Effector memory CD4-positive, alpha-beta T cell (primary cell): ENCODE data around the gene ARHGAP4.

Experiments used
- DNase-seq, 3 donors: peaks; one replicate each; pipeline ENCODE4 v3.0.0-alpha.2; 2020
- H3K27ac ChIP-seq: 2 replicates; pipeline ENCODE4 v1.7.0; 2013; ENCODE audit warnings: mild to moderate bottlenecking, low read length, moderate library complexity; ENCODE audit not compliant: insufficient read depth, poor library complexity, severe bottlenecking
- H3K27me3 ChIP-seq: replicated peaks from 2 replicates; pipeline ENCODE4 v1.7.0; 2013; ENCODE audit warnings: mild to moderate bottlenecking, low read length; ENCODE audit not compliant: insufficient read depth, control insufficient read depth, poor library complexity, severe bottlenecking
- H3K36me3 ChIP-seq: 2 replicates; pipeline ENCODE4 v1.7.0; 2013; ENCODE audit warnings: mild to moderate bottlenecking, low read length, moderate library complexity; ENCODE audit not compliant: control insufficient read depth, insufficient read depth
- H3K4me1 ChIP-seq: 2 replicates; pipeline ENCODE4 v1.7.0; 2013; ENCODE audit warnings: low read length, mild to moderate bottlenecking; ENCODE audit not compliant: control insufficient read depth, insufficient read depth, poor library complexity, severe bottlenecking
- H3K4me3 ChIP-seq: 2 replicates; pipeline ENCODE4 v1.7.0; 2013; ENCODE audit warnings: low read length, low read depth, mild to moderate bottlenecking; ENCODE audit not compliant: insufficient read depth, poor library complexity, severe bottlenecking
- H3K9me3 ChIP-seq: 2 replicates; pipeline ENCODE4 v1.7.0; 2013; ENCODE audit warnings: mild to moderate bottlenecking, low read length, moderate library complexity; ENCODE audit not compliant: control insufficient read depth

The ARHGAP4 gene

DNA sequence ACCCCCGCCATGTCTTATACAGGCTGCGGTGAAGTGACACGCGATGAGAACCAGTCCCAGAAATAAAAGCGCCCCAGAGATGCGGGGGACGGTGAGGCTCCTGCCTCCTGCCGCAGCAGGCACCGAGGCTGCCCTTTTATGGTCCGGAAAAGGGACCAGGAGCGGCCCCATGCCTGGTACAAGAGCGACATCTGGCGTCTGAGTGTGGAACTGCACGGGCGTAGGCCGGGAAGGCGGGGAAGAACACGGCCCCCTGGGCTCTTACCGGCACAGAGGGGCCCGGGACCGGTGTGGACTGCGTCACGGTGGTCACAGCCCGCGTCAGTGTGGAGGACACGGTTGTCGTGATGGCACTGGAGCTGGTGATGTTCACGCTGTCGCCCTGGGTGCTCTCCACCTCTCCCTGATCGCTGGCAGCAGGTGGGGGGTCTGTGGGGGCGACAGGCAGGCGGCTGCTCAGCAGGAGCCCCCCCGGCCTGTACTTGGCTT, 27.3 kb upstream of the ARHGAP4 start:
- H3K9me3 ChIP-seq = no peaks in the 10 kb centered on the region
- H3K27ac ChIP-seq = no peak overlapping the region
- no peak overlapping the region for H3K4me3 ChIP-seq
- H3K36me3 ChIP-seq = peaks cover 82% of the 10 kb centered on the region
- peak; percentile 62 to 67 (median 65) for DNase-seq
- peaks cover 4% of the 10 kb centered on the region for H3K4me1 ChIP-seq
- H3K27me3 ChIP-seq = no peaks in the 10 kb centered on the region

GRCh38 chrX:153952373-153953026, 26.4 kb upstream of the ARHGAP4 start:
- no peaks in the 10 kb centered on the region for H3K27me3 ChIP-seq
- H3K27ac ChIP-seq = no peak overlapping the region
- peaks cover 73% of the 10 kb centered on the region for H3K36me3 ChIP-seq
- no peaks in the 10 kb centered on the region for H3K9me3 ChIP-seq
- no peak for DNase-seq
- H3K4me1 ChIP-seq = peaks cover 4% of the 10 kb centered on the region
- H3K4me3 ChIP-seq = no peak overlapping the region

DNA sequence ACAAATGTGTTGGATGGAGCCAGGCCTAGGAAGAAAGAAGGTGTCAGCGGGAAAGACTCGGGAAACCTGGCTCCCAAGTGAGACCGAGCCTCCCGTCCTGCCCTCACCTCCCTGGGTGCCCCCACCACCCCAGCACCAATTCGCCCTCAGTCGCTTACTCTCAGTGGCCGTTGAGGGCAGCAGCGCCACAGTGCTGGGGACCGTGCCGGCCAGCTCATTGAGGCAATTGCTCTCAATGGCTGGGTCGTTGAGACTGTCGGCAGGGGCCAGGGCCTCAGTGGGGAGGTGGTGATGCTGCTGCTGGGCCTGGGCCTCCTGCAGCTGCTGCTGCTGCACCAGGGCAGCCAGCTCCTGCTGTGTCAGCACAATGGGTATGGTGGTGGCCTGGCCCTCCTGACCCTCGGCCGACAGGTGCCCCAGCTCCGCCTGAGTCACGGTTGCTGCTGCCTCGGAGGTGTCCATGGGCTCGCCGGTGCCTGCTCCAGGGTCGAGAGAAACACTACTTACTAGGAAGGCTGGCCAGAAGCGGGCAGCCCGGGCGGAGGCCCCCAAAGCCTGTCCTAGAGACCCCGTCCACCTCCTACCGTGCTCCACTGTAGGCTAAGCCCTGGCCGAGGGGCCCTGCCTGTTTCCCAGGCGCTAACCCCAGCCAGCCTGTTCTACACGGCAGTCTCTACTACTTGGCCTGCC, 25.8 kb upstream of the ARHGAP4 start:
- DNase-seq = no peak
- no peak overlapping the region for H3K4me3 ChIP-seq
- no peaks in the 10 kb centered on the region for H3K27me3 ChIP-seq
- H3K36me3 ChIP-seq = peaks cover 66% of the 10 kb centered on the region
- no peaks in the 10 kb centered on the region for H3K9me3 ChIP-seq
- H3K4me1 ChIP-seq = peaks cover 7% of the 10 kb centered on the region
- H3K27ac ChIP-seq = no peak overlapping the region

DNA sequence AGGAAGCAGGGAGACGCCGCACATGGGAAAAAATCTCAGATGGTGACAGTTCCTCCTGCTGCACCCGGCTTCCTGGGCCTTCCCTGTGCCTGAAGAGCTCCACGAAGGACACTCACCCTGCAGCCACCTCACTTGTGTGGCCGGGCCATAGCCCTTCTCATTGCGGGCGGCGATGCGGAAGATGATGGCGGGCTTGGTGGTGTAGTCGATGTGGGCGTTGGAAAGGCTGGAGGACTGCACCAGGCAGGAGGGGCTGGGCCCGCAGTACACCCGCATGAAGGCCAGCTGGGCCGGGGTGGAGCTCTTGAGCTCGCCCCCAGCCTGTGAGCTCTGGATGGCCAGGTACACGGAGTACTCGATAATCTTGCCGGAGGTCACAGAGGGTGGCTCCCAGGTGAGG, 24.1 kb upstream of the ARHGAP4 start:
- Histone ChIP-seq H3K9me3 (no peaks in the 10 kb centered on the region), H3K36me3 (peaks cover 49% of the 10 kb centered on the region), H3K27ac (no peak overlapping the region), H3K4me3 (no peak overlapping the region), H3K4me1 (peaks cover 7% of the 10 kb centered on the region), H3K27me3 (no peaks in the 10 kb centered on the region)
- no peak for DNase-seq

DNA sequence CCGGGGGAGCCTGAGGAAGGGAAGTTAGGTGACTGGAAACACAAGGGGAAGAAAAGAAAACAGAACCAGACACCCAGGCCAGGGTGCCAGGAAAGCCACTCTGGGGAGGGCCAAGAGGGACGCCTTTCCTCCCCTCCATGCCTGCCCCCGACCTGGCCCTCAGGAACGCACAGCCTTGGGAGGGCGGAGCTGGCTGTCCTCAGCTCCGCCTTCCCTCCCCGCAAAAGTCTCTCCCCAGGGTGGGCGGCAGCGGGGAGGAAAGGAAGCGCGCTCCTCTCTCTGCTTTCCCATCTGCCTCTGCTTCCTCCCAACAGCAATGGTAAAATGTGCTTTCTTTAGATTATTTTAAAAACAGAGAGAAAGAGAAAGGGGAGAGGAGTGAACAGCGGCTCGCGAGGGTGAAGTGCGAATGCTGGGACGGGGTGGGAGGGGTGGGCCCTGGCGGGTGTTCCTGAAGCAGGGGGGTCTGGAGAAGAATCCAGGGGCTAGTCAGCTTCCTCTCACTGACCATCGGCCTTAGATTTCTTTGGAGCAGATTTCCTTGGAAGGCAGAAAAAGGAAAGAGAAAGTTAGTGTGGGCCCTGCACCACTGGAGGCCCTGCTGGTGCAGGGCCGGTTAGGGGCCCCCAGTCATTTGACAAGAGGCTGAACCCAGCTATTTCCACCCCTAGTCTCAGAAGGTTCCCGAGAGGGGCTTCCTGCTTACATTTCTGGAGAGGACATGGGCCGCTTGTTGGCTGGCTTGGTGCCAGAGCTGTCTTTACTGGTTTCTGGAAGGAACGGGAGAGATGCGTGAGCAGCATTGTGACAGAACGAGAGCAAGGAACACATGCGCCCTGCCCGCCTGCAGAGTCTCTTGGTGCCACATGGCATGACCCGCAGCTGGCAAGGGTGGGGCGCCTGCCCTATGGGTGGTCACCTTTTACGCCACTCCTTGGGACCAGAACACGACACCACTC, 23.1 kb upstream of the ARHGAP4 start:
- DNase-seq = no peak
- H3K27ac ChIP-seq = no peak overlapping the region
- no peak overlapping the region for H3K4me3 ChIP-seq
- H3K27me3 ChIP-seq = no peaks in the 10 kb centered on the region
- no peaks in the 10 kb centered on the region for H3K9me3 ChIP-seq
- H3K4me1 ChIP-seq = peaks cover 15% of the 10 kb centered on the region
- peaks cover 40% of the 10 kb centered on the region for H3K36me3 ChIP-seq

GRCh38 chrX:153948002-153948466, 22.0 kb upstream of the ARHGAP4 start:
- peaks cover 32% of the 10 kb centered on the region for H3K36me3 ChIP-seq
- H3K27me3 ChIP-seq = no peaks in the 10 kb centered on the region
- no peak overlapping the region for H3K27ac ChIP-seq
- H3K9me3 ChIP-seq = no peaks in the 10 kb centered on the region
- H3K4me1 ChIP-seq = peaks cover 17% of the 10 kb centered on the region
- H3K4me3 ChIP-seq = no peak overlapping the region
- DNase-seq = no peak

DNA sequence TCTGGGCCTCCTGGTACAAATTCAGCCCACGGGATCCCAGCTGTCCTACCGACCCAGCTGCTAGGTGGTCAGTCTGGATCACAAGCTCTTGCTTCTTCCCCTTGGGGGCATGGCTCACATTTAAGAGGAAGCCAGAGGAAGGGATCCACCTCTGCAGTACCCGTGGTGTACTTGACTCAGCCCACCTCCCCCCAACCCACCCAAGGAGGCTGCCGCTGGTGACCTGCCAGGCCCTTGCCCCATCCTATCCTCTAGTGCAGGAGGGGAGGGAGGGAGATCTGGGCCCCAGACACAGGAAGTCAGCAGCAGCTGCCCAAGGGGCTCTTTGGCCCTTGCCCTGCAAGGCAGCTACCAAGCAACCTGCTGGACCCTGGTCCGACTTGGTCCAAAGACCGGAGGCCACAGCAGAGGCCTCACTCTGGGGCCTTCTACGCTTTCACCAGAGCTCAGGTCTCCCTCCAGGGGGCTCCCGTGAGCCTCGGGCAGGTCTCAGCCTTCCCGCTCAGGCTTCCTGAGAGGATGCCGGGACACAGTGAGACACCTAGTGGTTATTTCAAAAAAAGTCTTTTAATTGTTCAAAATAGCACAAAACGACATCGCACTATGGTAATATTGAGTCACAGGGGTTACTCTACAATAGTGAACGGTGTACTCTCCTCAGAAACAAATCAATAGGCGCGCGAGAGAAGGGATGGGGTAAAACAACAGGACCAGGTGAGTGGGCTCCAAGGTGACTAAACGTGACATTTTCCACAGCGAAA, 21.1 kb upstream of the ARHGAP4 start:
- peak; percentile 60 to 69 (median 63) for DNase-seq
- Histone ChIP-seq H3K36me3 (peaks cover 25% of the 10 kb centered on the region), H3K4me3 (no peak overlapping the region), H3K9me3 (no peaks in the 10 kb centered on the region), H3K27ac (no peak overlapping the region), H3K4me1 (peaks cover 16% of the 10 kb centered on the region), H3K27me3 (no peaks in the 10 kb centered on the region)

- H3K27ac ChIP-seq = no peak overlapping the region
- DNase-seq = no peak
- peaks cover 20% of the 10 kb centered on the region for H3K36me3 ChIP-seq
- no peaks in the 10 kb centered on the region for H3K9me3 ChIP-seq
- no peak overlapping the region for H3K4me3 ChIP-seq
- H3K4me1 ChIP-seq = peaks cover 16% of the 10 kb centered on the region
- H3K27me3 ChIP-seq = no peaks in the 10 kb centered on the region
These were observed 20.2 kb upstream of the ARHGAP4 start for GRCh38 chrX:153945956-153946943.
